A549 (cell line): ENCODE measurements around the gene TTC21A. TPM values are rescaled to one million over a fixed set of nuclear protein-coding genes. Genes with fewer than 3 reads are reported as not detected.

ENCODE experiments used
- ATAC-seq, 2 experiments: fragments of 200-7000 bp in 1 of 2; fragments of >200 bp in 1 of 2; cut with Nextera tagmentation in 1 of 2; cut with Tn5 transposase in 1 of 2; 3 replicates each; pipeline versions ENCODE4 v1.8.0 to v1.9.1; 2018 to 2020; ENCODE audit warnings: mild to moderate bottlenecking in 1 of 2, moderate library complexity in 1 of 2
- CTCF ChIA-PET: fragments of 300-600 bp; sonication (Branson Sonifier 250); formaldehyde crosslinking; extraction: SDS; loops from one replicate; lab custom pipeline; 2021; ENCODE audit warnings: antibody characterized with exemption, inconsistent platforms; lab: Yijun Ruan, JAX
- POLR2A ChIA-PET: fragments of 350-600 bp; formaldehyde crosslinking; extraction: SDS; loops from one replicate; lab custom pipeline; 2021; ENCODE audit warnings: antibody characterized with exemption, inconsistent platforms; lab: Yijun Ruan, JAX
- DNase-seq, 2 experiments: peaks; one replicate each; pipeline versions ENCODE4 v3.0.0 to v3.0.0-alpha.2; 2011 to 2016; ENCODE audit warnings: low read depth in 1 of 2, low spot score in 1 of 2
- FAIRE-seq: peaks from 2 replicates; lab custom pipeline; 2011; peaks lifted over from hg19 to GRCh38; lab: Jason Lieb, UNC
- H3K27ac ChIP-seq, 2 experiments: fragments of >200 bp; sonication (Bioruptor Twin); formaldehyde crosslinking; 3 replicates each; pipeline ENCODE4 v1.5.1; 2016 to 2017
- H3K4me1 ChIP-seq: fragments of >200 bp; sonication (Bioruptor Twin); formaldehyde crosslinking; 3 replicates; pipeline ENCODE4 v1.6.1; 2016
- H3K4me2 ChIP-seq: fragments of >200 bp; sonication (Bioruptor Twin); formaldehyde crosslinking; 3 replicates; pipeline ENCODE4 v1.6.1; 2016
- H3K4me3 ChIP-seq: fragments of >200 bp; sonication (Bioruptor Twin); formaldehyde crosslinking; 3 replicates; pipeline ENCODE4 v1.5.1; 2016
- H3K9me3 ChIP-seq: fragments of >200 bp; sonication (Bioruptor Twin); formaldehyde crosslinking; 3 replicates; pipeline ENCODE4 v1.6.1; 2016
- E2F6 ChIP-seq: IDR thresholded peaks from 2 replicates; pipeline ENCODE4 v1.6.1; 2012; ENCODE audit warnings: low read depth, borderline replicate concordance
- EP300 ChIP-seq, 2 experiments: fragments of >200 bp; sonication (Bioruptor Twin); formaldehyde crosslinking; IDR thresholded peaks; 2 replicates in 1 of 2; 3 replicates in 1 of 2; pipeline ENCODE4 v1.6.1; 2016 to 2017
- ESRRA ChIP-seq: fragments of 150-350 bp; IDR thresholded peaks from 2 replicates; pipeline ENCODE4 v1.6.1; 2014; ENCODE audit warnings: mild to moderate bottlenecking, low read length, borderline replicate concordance
- HEYL ChIP-seq: fragments of 250-450 bp; sonication (Bioruptor Pico); IDR thresholded peaks from 2 replicates; pipeline ENCODE4 v1.8.0; 2021; ENCODE audit warnings: mild to moderate bottlenecking, moderate library complexity
- HOXA7 ChIP-seq: fragments of 250-450 bp; sonication (Bioruptor Pico); IDR thresholded peaks from 2 replicates; pipeline ENCODE4 v1.5.0; 2020; ENCODE audit warnings: mild to moderate bottlenecking, moderate library complexity
- HOXB13 ChIP-seq: fragments of 250-450 bp; sonication (Bioruptor Pico); IDR thresholded peaks from 2 replicates; pipeline ENCODE4 v1.5.0; 2020; ENCODE audit warnings: low read depth, mild to moderate bottlenecking, moderate library complexity
- KDM1A ChIP-seq: fragments of 200-600 bp; sonication (generic); IDR thresholded peaks from 2 replicates; pipeline ENCODE4 v1.6.1; 2016; ENCODE audit warnings: low read depth, mild to moderate bottlenecking
- KDM5A ChIP-seq: fragments of 200-600 bp; sonication (generic); IDR thresholded peaks from 2 replicates; pipeline ENCODE4 v1.6.1; 2016; ENCODE audit warnings: antibody characterized with exemption, mild to moderate bottlenecking
- MYC ChIP-seq: IDR thresholded peaks from 2 replicates; pipeline ENCODE4 v1.6.1; 2012; ENCODE audit warnings: mild to moderate bottlenecking, inconsistent platforms, low read length, improper control_type of control experiment, borderline replicate concordance
- NR3C1 ChIP-seq: fragments of >200 bp; sonication (Bioruptor Twin); formaldehyde crosslinking; IDR thresholded peaks from 3 replicates; pipeline ENCODE4 v1.6.1; 2017
- POLR2A ChIP-seq: IDR thresholded peaks from 2 replicates; pipeline ENCODE4 v1.6.1; 2012; ENCODE audit warnings: mild to moderate bottlenecking, low read length
- POLR2AphosphoS2 ChIP-seq: conservative IDR thresholded peaks from 2 replicates; pipeline ENCODE4 v1.6.1; 2012; ENCODE audit warnings: low read length, improper control_type of control experiment, inconsistent platforms
- RCOR1 ChIP-seq: fragments of 150-350 bp; IDR thresholded peaks from 2 replicates; pipeline ENCODE4 v1.6.1; 2014; ENCODE audit warnings: antibody characterized with exemption, low read length, low read depth
- REST ChIP-seq: fragments of 200-600 bp; sonication (generic); IDR thresholded peaks from 2 replicates; pipeline ENCODE4 v1.6.1; 2016; ENCODE audit warnings: antibody characterized with exemption, mild to moderate bottlenecking, moderate library complexity
- SMC3 ChIP-seq: fragments of >200 bp; sonication (Bioruptor Twin); formaldehyde crosslinking; IDR thresholded peaks from 3 replicates; pipeline ENCODE4 v1.6.1; 2018; ENCODE audit warnings: inconsistent platforms
- WGBS: methylation state at CpG from one replicate; pipeline ENCODE4 v1.1.6; 2017; ENCODE audit errors: missing lambda C conversion rate; 5-methylcytosine and 5-hydroxymethylcytosine counted together
- polyA plus RNA-seq, 4 experiments: library from polyadenylated mRNA; depleted of rRNA in 3 of 4; stranded (reverse); fragments of >200 nt; fragmentation: RNase III in 1 of 4; extraction: RNeasy Plus Mini Kit Qiagen cat#74134 plus additional on column Dnase treatment in 1 of 4; gene quantifications; 2 replicates in 3 of 4; 3 replicates in 1 of 4; pipeline ENCODE4 v1.2.3, GENCODE V29; 2011 to 2017

Gene TTC21A
- polyA plus RNA-seq, 2 of the 4 experiments (the other 2 are of a cell fraction) = 1.1 to 1.4 TPM

GRCh38 chr3:39185326-39185958 is 78.0 kb downstream of the TTC21A start:
- no peak for FAIRE-seq
- Histone ChIP-seq H3K4me3 (no peak overlapping the region), H3K4me1 (peaks cover 4% of the 10 kb centered on the region; the same call in 2 of the 3 replicates)
- no peak for TF ChIP-seq MYC
- no peak for TF ChIP-seq HOXA7 (CRISPR knock-in tag)
- TF ChIP-seq KDM5A = no peak
- TF ChIP-seq, all 56 proteins: peak for 0
- H3K4me2 ChIP-seq = no peak overlapping the region
- WGBS = 68% methylated on average over 7 of the region's 9 CpGs
- ChIA-PET CTCF (interaction anchor here (0.8 to 17.2 kb wide), 10 partner anchors 10 to 100 kb away, joined by 3 to 459 read pairs (median 4); partner anchors contain the start of gene CX3CR1), POLR2A (interaction anchor here (1.2 kb wide), 1 partner anchor 34 kb away, joined by 5 read pairs; no protein-coding TSS in a partner anchor)
- no peak for ATAC-seq
- no peak for DNase-seq
- no peaks in the 10 kb centered on the region for H3K9me3 ChIP-seq
- no peak overlapping the region for H3K27ac ChIP-seq

GRCh38 chr3:39185959-39186691 is 78.6 kb downstream of the TTC21A start:
- FAIRE-seq (no peak), DNase-seq (no peak), ATAC-seq (no peak)
- Histone ChIP-seq H3K4me3 (no peak overlapping the region), H3K27ac (no peak overlapping the region), H3K4me1 (peaks cover 2% of the 10 kb centered on the region; the same call in 1 of the 3 replicates), H3K4me2 (no peak overlapping the region), H3K9me3 (no peaks in the 10 kb centered on the region)
- CTCF ChIA-PET = interaction anchor here (0.9 to 17.2 kb wide), 7 partner anchors 8 to 99 kb away, joined by 3 to 459 read pairs (median 4); partner anchors contain the start of gene CX3CR1
- 86% methylated on average over 10 of the region's 14 CpGs for WGBS
- no peak for TF ChIP-seq EP300 (IDR thresholded peaks at IDR 0.05)
- TF ChIP-seq POLR2A = no peak
- no peak for TF ChIP-seq SMC3
- TF ChIP-seq RCOR1 = no peak
- TF ChIP-seq HEYL (CRISPR knock-in tag) = no peak
- no peak for TF ChIP-seq POLR2AphosphoS2
- no peak for TF ChIP-seq ESRRA
- no peak for TF ChIP-seq KDM1A
- TF ChIP-seq, all 56 proteins: peak for 0
- POLR2A ChIA-PET = no interaction called here

GRCh38 chr3:39186692-39187151 is 79.2 kb downstream of the TTC21A start:
- no peak overlapping the region for H3K4me3 ChIP-seq
- no peaks in the 10 kb centered on the region; the same call in 2 of the 3 replicates for H3K4me1 ChIP-seq
- FAIRE-seq (no peak), DNase-seq (no peak), ATAC-seq (no peak)
- CTCF ChIA-PET = interaction anchor here (0.9 to 17.2 kb wide), 4 partner anchors 8 to 99 kb away, joined by 3 to 459 read pairs (median 18); partner anchors contain the start of gene CX3CR1
- TF ChIP-seq NR3C1 (no peak), E2F6 (no peak), HOXB13 (CRISPR knock-in tag) (no peak), REST (no peak), POLR2A (peak; percentile 5; the same call in 1 of the 2 replicates)
- H3K4me2 ChIP-seq = no peak overlapping the region
- H3K9me3 ChIP-seq = no peaks in the 10 kb centered on the region
- WGBS = 77% methylated on average over 11 of the region's 11 CpGs
- H3K27ac ChIP-seq = no peak overlapping the region
- POLR2A ChIA-PET = no interaction called here
